HG03439 (cell line): ENCODE data around the gene KIAA0513.
"Not testable (repeated sequence)": the region's sequence is repeated elsewhere in the genome, so short reads cannot be mapped to it uniquely, and the experiment has no call there.

ENCODE experiments used
- ATAC-seq: cut with Tn5 transposase; IDR thresholded peaks from one replicate; pipeline ENCODE4 v1.9.1; 2021; ENCODE audit warnings: mild to moderate bottlenecking, moderate library complexity; ENCODE audit not compliant: unreplicated experiment

Gene KIAA0513

GRCh38 chr16:85105475-85105874, 77.9 kb downstream of the KIAA0513 start:
- no peak for ATAC-seq

- no peak for ATAC-seq
Measured at GRCh38 chr16:85107083-85107482, 79.5 kb downstream of the KIAA0513 start.

GRCh38 chr16:85107532-85107931, 79.9 kb downstream of the KIAA0513 start:
- ATAC-seq = no peak

- ATAC-seq = no peak
Measured at GRCh38 chr16:85110105-85110504, 82.5 kb downstream of the KIAA0513 start.

- no peak for ATAC-seq
Measured at GRCh38 chr16:85111184-85111583, 83.6 kb downstream of the KIAA0513 start.

- no peak for ATAC-seq
Measured at GRCh38 chr16:85112364-85112763, 84.8 kb downstream of the KIAA0513 start, which contains the start of gene CIBAR2. TSS of gene CIBAR2 (minus strand) at chr16:85112472. CDS start at chr16:85112352, 120 bp downstream.

- ATAC-seq = no peak
Measured at GRCh38 chr16:85113168-85113733, 85.7 kb downstream of the KIAA0513 start.

GRCh38 chr16:85113913-85114312, 86.3 kb downstream of the KIAA0513 start:
- ATAC-seq = no peak

GRCh38 chr16:85114909-85115567, 87.4 kb downstream of the KIAA0513 start:
- ATAC-seq = no peak

GRCh38 chr16:85117418-85117817, 89.8 kb downstream of the KIAA0513 start:
- no peak for ATAC-seq

- no peak for ATAC-seq
Measured at GRCh38 chr16:85120006-85120340, 92.4 kb downstream of the KIAA0513 start.

- not testable (repeated sequence) for ATAC-seq
Measured at GRCh38 chr16:85123441-85123840, 95.8 kb downstream of the KIAA0513 start.

- no peak for ATAC-seq
Measured at GRCh38 chr16:85123891-85124635, 96.5 kb downstream of the KIAA0513 start.

- no peak for ATAC-seq
Measured at GRCh38 chr16:85124636-85125346, 97.2 kb downstream of the KIAA0513 start.

GRCh38 chr16:85125570-85126393, 98.2 kb downstream of the KIAA0513 start:
- no peak for ATAC-seq

GRCh38 chr16:85126394-85126704, 98.8 kb downstream of the KIAA0513 start:
- no peak for ATAC-seq

GRCh38 chr16:85126705-85127378, 99.2 kb downstream of the KIAA0513 start:
- no peak for ATAC-seq

- no peak for ATAC-seq
Measured at GRCh38 chr16:85127379-85127723, 99.8 kb downstream of the KIAA0513 start.

- ATAC-seq = no peak
Measured at GRCh38 chr16:85128079-85128837, 100.7 kb downstream of the KIAA0513 start.
